Right cardiac atrium (tissue), 5 donors: Measurements from ENCODE around the gene MOB3B. TPM values are rescaled to one million over a fixed set of nuclear protein-coding genes. Genes with fewer than 3 reads are reported as not detected.

Experiments used
- polyA plus RNA-seq: library from polyadenylated mRNA; stranded (reverse); fragments of 200-250 nt; gene quantifications from one replicate; pipeline ENCODE4 v1.2.3, GENCODE V29; 2013
- total RNA-seq, 4 donors: library from RNA; stranded (reverse); fragmentation: NEBNext Ultra II Directional; extraction: Animal tissue kit (Norgen Biotek cat#: 25700); gene quantifications; one replicate each; pipeline ENCODE4 v1.2.1, GENCODE V29; 2021
- donor health status: healthy with polysubstance abuse.
- donor health status: DM: no; HTN: yes; CAD: no.
- donor health status: DM: no; HTN: no; CAD: no.
- donor health status: DM: no; HTN: yes; CAD: no; lungs with severe emphysema.
- donor health status: DM: yes; HTN: yes; CAD: no.

Gene MOB3B
- total and polyA plus RNA-seq, 5 donors, result 1.1 to 2.2 (median 2.0) TPM

Other genes starting within 250 kb of the MOB3B start
- not detected for gene EQTN, start 232.7 kb downstream of the MOB3B start, total RNA-seq
- gene EQTN, start 232.7 kb downstream of the MOB3B start, polyA plus RNA-seq, result not detected
- not detected for gene IFNK, start 5.5 kb downstream of the MOB3B start, total RNA-seq
- gene IFNK, start 5.5 kb downstream of the MOB3B start, polyA plus RNA-seq, result not detected
- gene C9orf72, start 43.7 kb upstream of the MOB3B start, total RNA-seq, result 10 to 100 TPM; 12.9 to 17.4 (median 15.9) TPM
- gene C9orf72, start 43.7 kb upstream of the MOB3B start, polyA plus RNA-seq, result 10.0 TPM